HEK293 (cell line): ENCODE data around the gene DHRS2.

ENCODE experiments used
- CTCF ChIP-seq: fragments of 450-650 bp; formaldehyde crosslinking; IDR thresholded peaks from 2 replicates; pipeline ENCODE4 v1.5.1; 2016; ENCODE audit warnings: missing biosample characterization, missing genetic modification characterization
- HOXA7 ChIP-seq: sonication (generic); formaldehyde crosslinking; IDR thresholded peaks from 2 replicates; pipeline ENCODE4 v1.8.1; 2022; ENCODE audit warnings: missing genetic modification reagents, borderline replicate concordance
- KLF10 ChIP-seq: fragments of 450-650 bp; IDR thresholded peaks from 2 replicates; pipeline ENCODE4 v1.5.1; 2018; ENCODE audit warnings: missing biosample characterization, mild to moderate bottlenecking, missing genetic modification characterization
- ZNF121 ChIP-seq: fragments of 450-650 bp; formaldehyde crosslinking; IDR thresholded peaks from 2 replicates; pipeline ENCODE4 v1.5.1; 2016; ENCODE audit warnings: missing biosample characterization, missing genetic modification characterization
- ZNF155 ChIP-seq: fragments of 450-650 bp; formaldehyde crosslinking; IDR thresholded peaks from 2 replicates; pipeline ENCODE4 v1.5.1; 2016; ENCODE audit warnings: missing biosample characterization, missing genetic modification characterization
- ZNF302 ChIP-seq: fragments of 450-650 bp; formaldehyde crosslinking; IDR thresholded peaks from 2 replicates; pipeline ENCODE4 v1.5.1; 2016; ENCODE audit warnings: missing biosample characterization, missing genetic modification characterization, low read depth
- ZNF701 ChIP-seq: fragments of 450-650 bp; formaldehyde crosslinking; IDR thresholded peaks from 2 replicates; pipeline ENCODE4 v1.5.1; 2016; ENCODE audit warnings: missing biosample characterization, missing genetic modification characterization
- ZNF791 ChIP-seq: fragments of 450-650 bp; formaldehyde crosslinking; IDR thresholded peaks from 2 replicates; pipeline ENCODE4 v1.5.1; 2016; ENCODE audit warnings: missing biosample characterization, missing genetic modification characterization

GRCh38 chr14:23629832-23630396 is 6.2 kb upstream of the DHRS2 start:
- no peak for TF ChIP-seq CTCF (tag by site-specific recombination)
- TF ChIP-seq ZNF155 (tag by site-specific recombination), result no peak
- TF ChIP-seq ZNF302, result no peak
- no peak for TF ChIP-seq KLF10
- no peak for TF ChIP-seq ZNF121
- no peak for TF ChIP-seq ZNF701 (tag by site-specific recombination)
- no peak for TF ChIP-seq HOXA7 (CRISPR knock-in tag)
- no peak for TF ChIP-seq ZNF791 (tag by site-specific recombination)
